ENCODE measurements around the gene GRIK4.

- TF ChIP-seq ZBTB33 (IDR thresholded peaks at IDR 0.05) (no peak), CTCF (IDR thresholded peaks at IDR 0.05; ENCODE audit: low read depth, low read length, missing input control) (no peak), GABPA (IDR thresholded peaks at IDR 0.05 in 1 of 2, conservative IDR thresholded peaks at IDR 0.05 in 1 of 2) (no peak), SP1 (IDR thresholded peaks at IDR 0.05) (no peak), MAX (IDR thresholded peaks at IDR 0.05) (no peak), TAF1 (conservative IDR thresholded peaks at IDR 0.05) (no peak), YY1 (IDR thresholded peaks at IDR 0.05) (no peak), RAD21 (IDR thresholded peaks at IDR 0.05) (no peak), FOXA1 (IDR thresholded peaks at IDR 0.05) (no peak), EGR1 (IDR thresholded peaks at IDR 0.05; ENCODE audit: low read depth in 2 of 2) (no peak)
Observed at GRCh38 chr11:120942701-120943100, 431.2 kb downstream of the GRIK4 start.

All from liver (tissue), 3 donors.